GM23248 (cell line): Measurements from ENCODE around the gene TMEM131.

Source experiments
- EZH2 ChIP-seq: fragments of 200-600 bp; sonication (generic); IDR thresholded peaks from 2 replicates; pipeline ENCODE4 v1.6.1; 2018; ENCODE audit warnings: antibody characterized with exemption, mild to moderate bottlenecking; ENCODE audit not compliant: insufficient read depth, poor library complexity, severe bottlenecking
- EZH2phosphoT487 ChIP-seq: fragments of 200-600 bp; sonication (generic); IDR thresholded peaks from 2 replicates; pipeline ENCODE4 v1.6.1; 2018; ENCODE audit warnings: antibody characterized with exemption, moderate library complexity, mild to moderate bottlenecking, low read depth; ENCODE audit not compliant: insufficient read depth

- TF ChIP-seq EZH2phosphoT487 (no peak), EZH2 (no peak)
Measured at GRCh38 chr2:97766567-97766966, 229.2 kb downstream of the TMEM131 start.
